GM18498 (cell line): ENCODE data around the gene LOC101059915.

Experiments
- ATAC-seq: cut with Tn5 transposase; IDR thresholded peaks from one replicate; pipeline ENCODE4 v1.9.1; 2021; ENCODE audit warnings: mild to moderate bottlenecking, moderate library complexity; ENCODE audit not compliant: unreplicated experiment

Gene LOC101059915

DNA sequence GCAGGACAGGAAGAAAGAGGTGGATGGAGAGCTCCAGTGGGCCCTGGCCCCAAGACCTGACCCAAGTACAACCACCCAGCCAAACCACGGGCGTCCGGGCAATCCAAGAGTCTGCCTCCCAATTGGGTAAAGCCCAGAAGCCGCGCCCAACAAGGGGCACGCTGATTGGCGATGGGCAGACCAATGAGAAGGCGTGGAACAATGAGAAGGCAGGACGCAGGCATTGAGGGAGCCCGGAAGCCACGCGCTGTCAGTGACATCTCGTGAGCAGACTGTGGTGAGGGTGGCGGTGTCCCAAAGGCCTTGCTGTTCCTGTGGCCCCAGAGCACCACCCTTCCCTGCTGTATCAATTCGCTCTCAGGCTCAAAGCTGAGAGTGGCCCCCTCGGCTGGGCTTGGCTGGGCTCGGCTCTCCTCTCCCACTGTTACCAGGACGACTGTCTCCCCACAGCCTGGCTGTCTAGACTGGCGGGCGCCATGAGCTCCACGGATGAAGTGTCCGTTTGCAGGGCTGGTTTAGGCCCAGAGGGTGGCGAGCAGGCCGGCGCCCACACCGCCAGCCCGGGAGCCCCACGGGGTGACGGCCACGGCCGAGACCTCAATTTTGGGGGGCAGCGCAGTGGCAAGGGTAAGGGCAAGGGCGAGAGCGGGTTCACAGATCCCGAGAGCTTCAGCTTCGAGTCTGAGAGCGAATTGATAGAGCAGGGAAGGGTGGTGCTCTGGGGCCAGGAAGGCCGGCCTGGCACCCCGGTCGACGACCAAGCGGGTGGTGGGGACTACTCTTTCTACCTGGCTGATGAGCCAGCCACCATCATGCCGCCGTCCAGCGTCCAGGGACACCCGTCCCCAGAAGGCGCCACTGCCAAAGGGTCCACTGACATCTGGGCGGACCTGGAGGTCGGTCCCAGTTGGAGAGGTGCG is at the start of gene LOC101059915:
TSS of gene LOC101059915 (plus strand) at position 219 of the 920 bp plus-strand sequence.
- no peak for ATAC-seq

- ATAC-seq, result no peak
These were observed 49.6 kb upstream of the LOC101059915 start for GRCh38 chrX:71617742-71618141.

- ATAC-seq, result peak; percentile 57
These were observed 49.0 kb upstream of the LOC101059915 start, which contains the start of gene CXCR3 for GRCh38 chrX:71618303-71618721. Gene CXCR3, minus strand, starts transcription at chrX:71618511. Its CDS starts 62 bp downstream, at chrX:71618449.

GRCh38 chrX:71618787-71619186 is 48.6 kb upstream of the LOC101059915 start:
- ATAC-seq, result no peak

- no peak for ATAC-seq
These were observed 48.2 kb upstream of the LOC101059915 start for GRCh38 chrX:71619193-71619592.

DNA sequence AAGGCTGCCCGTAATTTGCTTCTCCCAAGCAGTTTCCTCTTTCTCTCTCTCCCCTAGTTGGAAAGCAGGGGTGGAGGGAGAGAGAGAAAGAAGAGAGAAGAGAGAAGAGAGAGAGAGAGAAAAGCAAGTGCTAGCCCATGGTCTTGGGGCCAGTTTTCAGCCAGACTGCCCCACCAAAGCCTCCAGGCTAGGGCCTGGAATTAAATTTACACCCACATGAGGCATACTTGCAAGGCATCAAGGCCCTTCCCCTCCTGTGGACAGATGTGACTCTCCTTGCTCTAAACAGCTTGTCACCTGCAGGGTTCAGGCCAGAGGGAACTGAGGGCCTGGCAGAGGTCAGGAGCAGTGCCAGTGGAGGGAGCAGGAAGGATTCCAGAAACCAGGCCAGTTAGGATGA is 47.4 kb upstream of the LOC101059915 start:
- no peak for ATAC-seq

GRCh38 chrX:71621603-71622002 is 45.7 kb upstream of the LOC101059915 start:
- no peak for ATAC-seq

GRCh38 chrX:71622032-71622575 is 45.2 kb upstream of the LOC101059915 start:
- ATAC-seq, result no peak

DNA sequence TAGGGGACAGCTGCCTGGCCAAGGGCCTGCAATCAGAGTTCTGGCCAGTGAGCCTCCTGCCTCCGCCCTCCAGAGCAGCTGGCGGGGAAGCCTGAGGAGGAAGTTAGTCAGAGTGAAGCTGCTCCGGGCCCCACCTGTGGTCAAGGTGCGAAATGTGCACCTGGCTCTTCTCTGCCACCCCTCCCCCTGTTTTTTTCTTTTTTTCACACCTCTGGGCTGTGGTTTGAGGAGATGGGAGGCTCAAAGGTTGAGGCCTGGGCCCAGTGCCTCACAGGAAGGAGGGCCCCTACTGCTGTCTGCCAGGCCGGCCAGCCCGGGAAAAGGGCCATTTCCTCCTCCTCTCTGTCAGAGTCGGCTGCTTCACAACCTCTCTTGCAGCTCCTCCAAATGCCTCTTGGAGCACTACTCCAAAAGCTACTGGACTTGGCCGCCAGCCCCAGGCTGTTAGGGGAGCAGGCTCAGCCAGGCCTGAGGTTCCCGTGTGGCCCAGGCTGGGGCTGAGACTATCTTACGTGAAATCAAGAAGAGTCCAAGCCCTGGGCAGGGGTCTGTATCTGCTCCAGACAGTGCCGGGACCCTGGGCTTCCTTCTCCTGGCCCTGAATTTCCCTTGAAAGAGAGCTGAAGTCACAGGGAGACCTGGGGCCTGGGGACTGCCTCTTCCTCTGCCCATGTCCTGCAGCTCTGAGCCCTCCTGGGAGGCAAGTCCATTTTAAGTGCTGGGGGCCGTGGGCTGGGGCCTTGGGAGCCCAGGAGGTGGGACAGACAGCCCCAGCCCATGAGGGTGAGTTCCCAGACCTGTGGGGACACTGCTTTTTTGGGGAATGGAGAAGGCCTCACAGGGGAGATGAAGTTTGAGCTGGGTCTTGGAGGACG is 44.5 kb upstream of the LOC101059915 start:
- peak; percentile 69 for ATAC-seq

GRCh38 chrX:71623714-71624113 is 43.6 kb upstream of the LOC101059915 start:
- no peak for ATAC-seq

GRCh38 chrX:71625471-71625870 is 41.9 kb upstream of the LOC101059915 start:
- no peak for ATAC-seq

DNA sequence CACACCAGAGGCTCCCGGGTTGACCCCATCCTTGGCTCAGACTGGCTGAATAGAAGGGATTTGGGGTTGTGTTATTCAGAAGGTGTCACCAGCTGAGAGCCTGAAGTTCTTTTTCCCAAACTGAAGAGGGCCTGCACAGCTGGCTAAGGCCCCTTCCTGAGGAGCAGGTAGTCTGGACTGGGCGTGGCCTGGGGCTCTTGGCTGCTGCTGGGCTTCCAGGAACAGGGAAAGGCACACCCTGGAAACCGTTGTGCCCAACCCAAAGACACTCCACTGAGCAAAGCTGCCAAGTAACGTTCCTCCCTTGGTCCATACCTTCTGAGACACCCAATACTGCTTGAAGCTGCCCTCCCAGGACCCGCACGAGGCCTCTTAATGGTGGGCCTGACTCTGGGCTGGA is 40.8 kb upstream of the LOC101059915 start:
- no peak for ATAC-seq

DNA sequence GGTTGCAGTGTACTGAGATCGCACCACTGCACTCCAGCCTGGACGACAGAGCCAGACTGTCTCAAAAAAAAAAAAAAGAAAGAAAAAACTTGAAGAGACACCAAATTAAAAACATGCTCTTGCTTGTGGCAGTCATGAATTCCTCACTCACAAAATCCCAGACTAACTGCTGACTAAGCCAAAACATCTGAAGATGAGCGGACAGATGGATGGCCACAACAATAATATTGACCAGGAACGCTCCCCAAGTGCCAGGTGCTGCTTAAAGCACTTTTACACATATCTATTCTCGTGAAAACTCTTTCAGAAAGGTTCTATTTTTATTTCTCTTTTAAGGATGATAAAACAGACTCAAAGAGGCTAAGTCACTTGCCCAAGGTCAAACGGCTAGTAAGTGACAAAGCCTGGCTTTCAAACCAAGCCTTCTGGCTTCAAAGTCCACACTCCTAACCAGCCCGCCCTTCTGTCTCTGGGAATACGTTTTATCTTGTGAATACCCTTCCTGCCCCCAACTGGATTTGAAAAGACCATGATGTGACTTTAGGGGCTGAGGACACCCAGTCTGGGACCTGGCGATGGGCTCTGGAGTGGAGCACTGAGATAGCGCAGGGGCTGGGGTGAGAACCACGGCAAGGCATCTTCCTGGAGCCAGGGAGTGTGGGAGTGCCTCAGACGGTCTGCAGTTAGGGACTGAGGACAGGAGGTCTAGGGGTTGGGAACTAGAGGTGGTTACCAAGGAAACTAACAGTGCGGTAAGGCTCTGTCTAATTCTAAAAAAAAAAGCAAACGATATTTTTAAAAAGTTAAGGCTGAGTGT is 39.5 kb upstream of the LOC101059915 start:
- ATAC-seq, result no peak

GRCh38 chrX:71629467-71629866 is 37.9 kb upstream of the LOC101059915 start:
- peak; percentile 76 for ATAC-seq

DNA sequence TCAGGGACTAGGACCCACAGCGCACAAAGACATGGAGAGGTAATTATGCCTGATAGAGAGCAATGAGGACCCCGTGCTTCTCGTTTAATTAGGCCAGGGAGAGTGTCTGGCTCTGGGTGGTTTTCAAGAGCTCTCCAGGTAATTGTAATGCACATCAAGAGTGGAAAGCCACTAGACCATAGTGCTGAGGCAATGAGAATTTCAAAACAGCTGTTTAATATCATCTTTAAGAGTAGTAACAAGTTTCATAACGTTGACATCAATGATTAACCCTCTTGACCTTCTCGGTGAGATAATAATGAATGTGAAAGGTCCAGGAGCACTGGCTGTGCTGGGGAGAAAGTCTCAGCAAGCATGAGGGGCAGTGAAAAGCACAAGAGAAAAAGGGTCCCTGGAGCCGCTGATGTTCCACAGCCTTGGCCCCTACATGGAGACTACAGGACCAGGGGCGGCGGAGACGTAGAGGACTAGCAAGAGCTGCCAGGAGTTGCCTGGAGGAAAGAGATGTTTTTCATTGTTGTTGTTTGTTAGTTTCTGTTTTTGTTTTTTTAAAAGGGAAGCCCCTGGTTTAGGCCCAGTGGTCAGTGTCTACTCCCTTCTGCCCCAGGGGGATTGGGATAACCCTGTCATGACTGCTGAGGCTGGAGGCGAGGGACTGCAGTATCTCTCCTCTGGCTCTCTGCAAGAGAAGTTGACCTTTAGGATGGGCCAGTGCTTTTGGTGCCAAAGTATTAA is 34.3 kb upstream of the LOC101059915 start:
- ATAC-seq, result peak; percentile 41

DNA sequence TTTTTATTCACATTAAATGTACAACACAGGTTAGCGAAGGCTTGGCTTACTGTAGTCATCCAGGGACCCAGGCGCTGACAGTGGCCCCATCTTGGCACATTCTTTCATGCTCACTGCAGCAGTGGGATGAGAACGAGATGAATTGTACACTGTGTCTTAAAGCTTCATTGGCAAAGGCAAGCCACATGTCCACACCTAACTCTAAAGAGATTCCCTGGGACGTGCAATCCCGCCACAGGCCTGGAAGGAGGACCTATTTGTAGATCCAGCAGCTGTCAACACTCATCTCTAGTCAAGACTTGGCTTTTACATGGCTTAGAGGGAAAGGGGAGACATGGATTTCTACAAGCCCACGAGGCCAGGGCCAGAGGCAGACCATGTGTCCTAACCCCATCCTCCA is 33.0 kb upstream of the LOC101059915 start:
- no peak for ATAC-seq

DNA sequence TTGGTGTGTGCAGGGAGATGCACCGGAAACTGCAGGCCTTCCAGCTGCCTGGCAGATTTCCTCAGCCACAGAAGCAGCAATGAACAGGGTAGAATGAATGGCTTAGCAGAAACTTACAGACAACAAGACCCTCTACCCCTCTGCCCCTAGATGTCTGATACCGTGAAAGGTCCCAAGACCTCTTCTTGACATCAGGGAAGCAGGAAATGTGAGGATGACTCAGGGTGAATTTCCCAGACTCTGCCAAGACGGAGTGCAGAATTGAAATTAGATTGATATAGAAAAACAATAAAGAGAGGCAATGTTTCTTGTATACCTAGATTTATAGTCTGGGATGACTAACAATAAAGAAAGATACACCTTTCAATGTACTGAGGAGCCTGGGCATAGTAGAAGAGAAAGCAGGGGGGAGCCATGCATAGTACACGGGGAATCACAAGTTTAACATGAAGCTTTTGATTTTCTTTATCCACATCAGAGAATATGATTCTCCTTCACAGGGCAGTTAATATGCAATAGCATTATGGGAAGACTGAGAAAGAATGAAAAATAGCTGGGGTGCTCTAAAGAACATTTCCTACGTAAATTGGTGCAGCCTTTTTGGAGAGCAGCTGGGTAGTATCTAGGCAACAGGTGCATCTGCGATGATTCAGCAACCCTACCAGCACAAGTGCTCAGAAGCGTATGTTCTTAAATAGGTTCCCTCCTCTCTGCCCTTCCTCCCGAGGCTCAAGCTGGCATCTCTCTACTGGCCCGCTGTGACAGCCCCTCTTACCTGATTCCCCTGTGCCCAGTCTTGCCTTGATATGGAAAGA is 30.7 kb upstream of the LOC101059915 start:
- no peak for ATAC-seq

- ATAC-seq, result no peak
These were observed 30.1 kb upstream of the LOC101059915 start for GRCh38 chrX:71637253-71637618.

- peak; percentile 66 for ATAC-seq
These were observed 29.5 kb upstream of the LOC101059915 start for GRCh38 chrX:71637848-71638247.
